Smooth muscle cell (in vitro differentiated cells): ENCODE data around the gene CREB3L2. TPM values are rescaled to one million over a fixed set of nuclear protein-coding genes. Genes with fewer than 3 reads are reported as not detected.
"Not testable (repeated sequence)": the region's sequence is repeated elsewhere in the genome, so short reads cannot be mapped to it uniquely, and the experiment has no call there.

Experiments used
- DNase-seq: peaks from one replicate; lab custom pipeline; 2025; ENCODE audit not compliant: unreplicated experiment; lab: John Stamatoyannopoulos, UW
- H2AFZ ChIP-seq: fragments of 200-600 bp; sonication (generic); 2 replicates; pipeline ENCODE4 v1.6.0; 2016; ENCODE audit warnings: antibody characterized with exemption, low read depth, mild to moderate bottlenecking
- H3F3A ChIP-seq: fragments of 200-600 bp; sonication (generic); 2 replicates; pipeline ENCODE4 v1.6.0; 2017; ENCODE audit warnings: antibody characterized with exemption, low read depth
- H3K27ac ChIP-seq: fragments of 200-600 bp; sonication (generic); 2 replicates; pipeline ENCODE4 v1.5.1; 2016; ENCODE audit warnings: low read depth, mild to moderate bottlenecking
- H3K27me3 ChIP-seq: fragments of 200-600 bp; sonication (generic); 2 replicates; pipeline ENCODE4 v1.6.1; 2016; ENCODE audit warnings: low read depth, mild to moderate bottlenecking
- H3K36me3 ChIP-seq: fragments of 200-600 bp; sonication (generic); 2 replicates; pipeline ENCODE4 v1.5.1; 2016; ENCODE audit warnings: low read depth
- H3K4me1 ChIP-seq: fragments of 200-600 bp; sonication (generic); 2 replicates; pipeline ENCODE4 v1.5.1; 2016; ENCODE audit warnings: low read depth
- H3K4me2 ChIP-seq: fragments of 200-600 bp; sonication (generic); 2 replicates; pipeline ENCODE4 v1.6.0; 2016; ENCODE audit warnings: mild to moderate bottlenecking
- H3K4me3 ChIP-seq: fragments of 200-600 bp; sonication (generic); 2 replicates; pipeline ENCODE4 v1.5.1; 2016; ENCODE audit warnings: mild to moderate bottlenecking
- H3K79me2 ChIP-seq: fragments of 200-600 bp; sonication (generic); 2 replicates; pipeline ENCODE4 v1.6.0; 2016; ENCODE audit warnings: low read depth, mild to moderate bottlenecking
- H3K9ac ChIP-seq: fragments of 200-600 bp; sonication (generic); 2 replicates; pipeline ENCODE4 v1.6.0; 2016; ENCODE audit warnings: low read depth
- H3K9me3 ChIP-seq: fragments of 200-600 bp; sonication (generic); replicated peaks from 2 replicates; pipeline ENCODE4 v1.5.1; 2016; ENCODE audit warnings: low read depth
- H4K20me1 ChIP-seq: fragments of 200-600 bp; sonication (generic); 2 replicates; pipeline ENCODE4 v1.6.0; 2016; ENCODE audit warnings: low read depth
- CTCF ChIP-seq: fragments of 200-600 bp; sonication (generic); IDR thresholded peaks from 2 replicates; pipeline ENCODE4 v1.5.1; 2017; ENCODE audit warnings: borderline replicate concordance, mild to moderate bottlenecking, antibody characterized with exemption; ENCODE audit not compliant: insufficient read depth, poor library complexity, severe bottlenecking
- WGBS: methylation state at CpG from one replicate; pipeline ENCODE4 v1.1.7; 2016; ENCODE audit warnings: low lambda C conversion rate; 5-methylcytosine and 5-hydroxymethylcytosine counted together
- polyA plus RNA-seq: library from polyadenylated mRNA; unstranded; fragments of >200 nt; fragmentation: Nextera tagmentation; extraction: Ambion mirVana; gene quantifications from 2 replicates; pipeline ENCODE4 v1.2.1, GENCODE V29; 2016
- total RNA-seq: library from RNA; depleted of rRNA; stranded (reverse); fragments of >200 nt; gene quantifications from 2 replicates; pipeline ENCODE4 v1.2.3, GENCODE V29; 2014

CREB3L2 gene
- total and polyA plus RNA-seq, 2 experiments from 2014 or later: 27.4 to 69.1 TPM

- Histone ChIP-seq H3K4me1 (no peaks in the 10 kb centered on the region), H3K36me3 (no peaks in the 10 kb centered on the region), H3K27ac (no peak overlapping the region), H4K20me1 (no peaks in the 10 kb centered on the region), H3K27me3 (no peaks in the 10 kb centered on the region), H2AFZ (no peak overlapping the region), H3K4me2 (no peak overlapping the region), H3K9me3 (no peaks in the 10 kb centered on the region), H3K79me2 (no peaks in the 10 kb centered on the region), H3F3A (no peaks in the 10 kb centered on the region), H3K4me3 (no peak overlapping the region), H3K9ac (no peak overlapping the region)
- no peak for TF ChIP-seq CTCF
- WGBS: 71% methylated on average over 1 of the region's 1 CpG
- DNase-seq: no peak
These were observed 12.8 kb upstream of the CREB3L2 start for GRCh38 chr7:138014686-138015085.

GRCh38 chr7:138014201-138014600 is 12.3 kb upstream of the CREB3L2 start:
- not testable (repeated sequence) for H3K79me2 ChIP-seq, H3K4me3 ChIP-seq, H2AFZ ChIP-seq, H3K4me2 ChIP-seq, H3F3A ChIP-seq, H4K20me1 ChIP-seq, DNase-seq, H3K9me3 ChIP-seq, H3K27ac ChIP-seq, H3K36me3 ChIP-seq, H3K27me3 ChIP-seq, H3K4me1 ChIP-seq, H3K9ac ChIP-seq
- WGBS: 82% methylated on average over 4 of the region's 4 CpGs

GRCh38 chr7:138009350-138009653 is 7.4 kb upstream of the CREB3L2 start:
- no peaks in the 10 kb centered on the region for H3K79me2 ChIP-seq
- no peaks in the 10 kb centered on the region for H3K9me3 ChIP-seq
- H3K36me3 ChIP-seq: no peaks in the 10 kb centered on the region
- H3K9ac ChIP-seq: no peak overlapping the region
- no peaks in the 10 kb centered on the region for H3F3A ChIP-seq
- no peak for DNase-seq
- no peak overlapping the region for H3K27ac ChIP-seq
- H3K4me1 ChIP-seq: no peaks in the 10 kb centered on the region
- H4K20me1 ChIP-seq: no peaks in the 10 kb centered on the region
- no peak overlapping the region for H2AFZ ChIP-seq
- no peak overlapping the region for H3K4me2 ChIP-seq
- H3K27me3 ChIP-seq: no peaks in the 10 kb centered on the region
- H3K4me3 ChIP-seq: no peak overlapping the region
- no peak for TF ChIP-seq CTCF
- WGBS: 89% methylated on average over 1 of the region's 1 CpG

GRCh38 chr7:138008588-138009349 is 6.9 kb upstream of the CREB3L2 start:
- no peak overlapping the region for H3K27ac ChIP-seq

More at GRCh38 chr7:138008588-138009349, 6.9 kb upstream of the CREB3L2 start:
- no peak for DNase-seq
- peak overlapping the region; percentile 83 for H2AFZ ChIP-seq
- WGBS: 53% methylated on average over 17 of the region's 17 CpGs
- H3K4me2 ChIP-seq: peak overlapping the region; percentile 18
- peak; percentile 86 for TF ChIP-seq CTCF
- no peaks in the 10 kb centered on the region for H3F3A ChIP-seq
- H4K20me1 ChIP-seq: no peaks in the 10 kb centered on the region
- no peaks in the 10 kb centered on the region for H3K79me2 ChIP-seq
- no peak overlapping the region for H3K9ac ChIP-seq
- no peaks in the 10 kb centered on the region for H3K36me3 ChIP-seq
- H3K4me1 ChIP-seq: no peaks in the 10 kb centered on the region
- no peaks in the 10 kb centered on the region for H3K27me3 ChIP-seq
- no peak overlapping the region for H3K4me3 ChIP-seq
- H3K9me3 ChIP-seq: no peaks in the 10 kb centered on the region
